ENCODE results near the gene PIK3R3.

Gene PIK3R3

DNA sequence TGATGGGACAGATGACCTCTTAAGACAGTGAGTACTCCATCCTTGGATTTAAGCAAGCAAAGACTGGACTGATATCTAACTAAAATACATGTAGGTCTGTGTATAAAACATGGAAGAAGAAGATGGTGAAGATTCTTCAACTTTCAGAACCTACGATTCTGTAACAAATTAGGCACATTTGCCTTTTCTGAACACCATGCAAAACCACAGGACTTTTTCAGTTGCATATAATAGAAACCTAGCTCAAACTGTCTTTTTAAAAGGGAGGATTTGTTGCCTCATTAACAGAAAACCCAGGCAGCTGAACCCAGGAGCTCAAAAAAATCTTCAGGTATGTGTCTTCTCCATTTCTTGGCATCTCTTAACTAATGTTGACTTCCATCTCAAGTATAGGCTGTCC lies 27.8 kb upstream of the PIK3R3 start:
- H2AFZ ChIP-seq (ENCODE audit: low read length): no peak overlapping the region
- no peak overlapping the region for H2AK5ac ChIP-seq (ENCODE audit: low read depth, low read length)
- no peaks in the 10 kb centered on the region for H3K9me3 ChIP-seq (replicated peaks in 1 of 2; ENCODE audit: control insufficient read depth in 2 of 2, insufficient read depth in 1 of 2, low read depth in 1 of 2, low read length in 2 of 2)
- H3K4me2 ChIP-seq (ENCODE audit: insufficient read depth, low read length, poor library complexity, severe bottlenecking): no peak overlapping the region
- no peak overlapping the region for H4K91ac ChIP-seq (ENCODE audit: low read depth, low read length, poor library complexity)
- no peak overlapping the region for H3K9ac ChIP-seq (ENCODE audit: low read depth, low read length, poor library complexity)
- H2BK5ac ChIP-seq (ENCODE audit: low read length): no peak overlapping the region
- H3K4me3 ChIP-seq (ENCODE audit: low read length in 2 of 2): no peak overlapping the region
- H3K27me3 ChIP-seq (ENCODE audit: control insufficient read depth in 3 of 3, insufficient read depth in 3 of 3, low read depth in 1 of 3, low read length in 3 of 3): peaks cover 0 to 12% (median 0%) of the 10 kb centered on the region in 3 experiments
- no peak overlapping the region for H3K23ac ChIP-seq (ENCODE audit: low read depth, low read length, poor library complexity)
- H2BK120ac ChIP-seq (ENCODE audit: low read depth, low read length): no peak overlapping the region
- H3K4me1 ChIP-seq (ENCODE audit: control insufficient read depth in 2 of 2, insufficient read depth in 1 of 2, low read depth in 1 of 2, low read length in 2 of 2): no peaks in the 10 kb centered on the region
- no peaks in the 10 kb centered on the region for H3K79me1 ChIP-seq (ENCODE audit: low read depth, low read length)
- no peak overlapping the region for H2BK12ac ChIP-seq (ENCODE audit: low read length)
- no peak overlapping the region for H3K27ac ChIP-seq (replicated peaks; ENCODE audit: low read length)
- no peak overlapping the region for H3K18ac ChIP-seq (ENCODE audit: low read length)
- no peak for DNase-seq (ENCODE audit: low spot score)
- H3K4ac ChIP-seq (ENCODE audit: low read length): no peak overlapping the region
- H3K14ac ChIP-seq (ENCODE audit: low read length): no peak overlapping the region
- H4K8ac ChIP-seq (ENCODE audit: low read depth, low read length): no peak overlapping the region
- WGBS, 2 donors (ENCODE audit: extremely low coverage in 2 of 2, insufficient read length in 2 of 2, insufficient replicate concordance in 1 of 2): no CpG with 5 or more reads among the region's 1 CpG
- H2BK15ac ChIP-seq (ENCODE audit: low read length): no peak overlapping the region
- no peaks in the 10 kb centered on the region for H3K36me3 ChIP-seq (replicated peaks in 1 of 2; ENCODE audit: control insufficient read depth in 2 of 2, insufficient read depth in 2 of 2, low read length in 2 of 2)

DNA sequence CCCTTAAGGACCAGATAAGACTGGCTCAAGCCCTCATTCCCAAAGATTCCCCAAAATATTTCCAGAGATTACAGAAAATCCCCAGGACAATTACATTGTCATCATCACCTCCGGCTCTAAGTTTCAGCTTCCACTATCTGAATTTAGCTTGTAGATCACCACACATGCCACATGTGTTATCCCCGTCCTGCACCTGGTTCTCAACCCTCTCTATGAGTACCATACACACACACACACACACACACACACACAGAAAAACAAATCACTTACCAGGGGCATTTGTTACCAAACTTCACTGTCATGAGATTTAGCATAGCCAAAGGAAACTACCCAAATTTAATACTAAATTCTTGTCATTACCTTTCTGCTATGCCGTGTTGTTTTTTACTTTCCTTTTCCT lies 27.1 kb upstream of the PIK3R3 start:
- H3K9me3 ChIP-seq (replicated peaks in 1 of 2; ENCODE audit: control insufficient read depth in 2 of 2, insufficient read depth in 1 of 2, low read depth in 1 of 2, low read length in 2 of 2): no peaks in the 10 kb centered on the region
- H2BK5ac ChIP-seq (ENCODE audit: low read length): no peak overlapping the region
- no peak overlapping the region for H3K23ac ChIP-seq (ENCODE audit: low read depth, low read length, poor library complexity)
- no peaks in the 10 kb centered on the region for H3K79me1 ChIP-seq (ENCODE audit: low read depth, low read length)
- H4K91ac ChIP-seq (ENCODE audit: low read depth, low read length, poor library complexity): no peak overlapping the region
- H2AFZ ChIP-seq (ENCODE audit: low read length): no peak overlapping the region
- H3K9ac ChIP-seq (ENCODE audit: low read depth, low read length, poor library complexity): no peak overlapping the region
- H3K36me3 ChIP-seq (replicated peaks in 1 of 2; ENCODE audit: control insufficient read depth in 2 of 2, insufficient read depth in 2 of 2, low read length in 2 of 2): no peaks in the 10 kb centered on the region
- no peak overlapping the region for H2BK15ac ChIP-seq (ENCODE audit: low read length)
- H2AK5ac ChIP-seq (ENCODE audit: low read depth, low read length): no peak overlapping the region
- H2BK12ac ChIP-seq (ENCODE audit: low read length): no peak overlapping the region
- H4K8ac ChIP-seq (ENCODE audit: low read depth, low read length): no peak overlapping the region
- H3K27me3 ChIP-seq (ENCODE audit: control insufficient read depth in 3 of 3, insufficient read depth in 3 of 3, low read depth in 1 of 3, low read length in 3 of 3): peaks cover 0 to 12% (median 0%) of the 10 kb centered on the region in 3 experiments
- no peak for DNase-seq (ENCODE audit: low spot score)
- no peak overlapping the region for H3K18ac ChIP-seq (ENCODE audit: low read length)
- no peak overlapping the region for H3K27ac ChIP-seq (replicated peaks; ENCODE audit: low read length)
- H3K4me3 ChIP-seq (ENCODE audit: low read length in 2 of 2): no peak overlapping the region
- H3K14ac ChIP-seq (ENCODE audit: low read length): no peak overlapping the region
- H3K4me2 ChIP-seq (ENCODE audit: insufficient read depth, low read length, poor library complexity, severe bottlenecking): no peak overlapping the region
- no peak overlapping the region for H3K4ac ChIP-seq (ENCODE audit: low read length)
- H3K4me1 ChIP-seq (ENCODE audit: control insufficient read depth in 2 of 2, insufficient read depth in 1 of 2, low read depth in 1 of 2, low read length in 2 of 2): no peaks in the 10 kb centered on the region
- no peak overlapping the region for H2BK120ac ChIP-seq (ENCODE audit: low read depth, low read length)
- no CpG with 5 or more reads among the region's 3 CpGs for WGBS, 2 donors (ENCODE audit: extremely low coverage in 2 of 2, insufficient read length in 2 of 2, insufficient replicate concordance in 1 of 2)

DNA sequence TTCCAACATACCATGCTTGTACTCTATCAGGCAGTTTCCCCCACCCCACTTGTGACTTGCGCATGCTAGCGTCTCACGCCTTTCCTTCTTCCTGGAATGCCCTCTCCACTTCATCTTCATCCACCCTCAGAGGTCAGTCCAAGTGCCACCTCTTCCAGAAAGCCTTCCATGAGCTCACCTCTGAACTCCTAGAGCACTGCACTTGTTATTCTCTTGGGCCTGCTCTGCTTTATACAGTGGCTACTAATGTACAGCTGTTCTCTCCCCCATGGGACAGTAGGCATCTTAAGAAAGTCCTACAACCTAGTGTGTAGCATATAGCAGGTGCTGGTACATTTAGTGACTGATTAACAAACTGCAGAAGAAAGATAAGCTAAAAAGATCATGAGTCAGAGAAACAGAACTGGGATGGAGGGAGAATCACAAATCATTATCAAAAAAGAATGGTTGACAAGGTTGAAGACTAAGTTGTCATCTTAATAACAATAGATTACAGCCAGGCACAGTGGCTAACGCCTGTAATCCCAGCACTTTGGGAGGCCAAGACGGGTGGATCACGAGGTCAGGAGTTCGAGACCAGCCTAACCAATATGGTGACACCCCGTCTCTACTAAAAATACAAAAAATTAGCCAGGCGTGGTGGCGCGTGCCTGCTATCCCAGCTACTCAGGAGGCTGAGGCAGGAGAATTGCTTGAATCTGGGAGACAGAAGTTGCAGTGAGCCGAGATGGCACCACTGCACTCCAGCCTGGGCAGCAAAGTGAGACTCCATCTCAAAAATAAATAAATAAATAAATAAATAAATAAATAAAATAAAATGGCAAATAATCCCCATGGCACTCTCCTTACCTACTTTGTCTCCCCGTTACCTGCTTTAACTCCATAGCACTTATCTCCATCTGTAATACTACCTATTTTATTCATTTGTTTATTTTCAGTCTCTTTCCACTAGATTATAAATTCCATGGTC lies 26.2 kb upstream of the PIK3R3 start:
- no peak for DNase-seq (ENCODE audit: low spot score)

DNA sequence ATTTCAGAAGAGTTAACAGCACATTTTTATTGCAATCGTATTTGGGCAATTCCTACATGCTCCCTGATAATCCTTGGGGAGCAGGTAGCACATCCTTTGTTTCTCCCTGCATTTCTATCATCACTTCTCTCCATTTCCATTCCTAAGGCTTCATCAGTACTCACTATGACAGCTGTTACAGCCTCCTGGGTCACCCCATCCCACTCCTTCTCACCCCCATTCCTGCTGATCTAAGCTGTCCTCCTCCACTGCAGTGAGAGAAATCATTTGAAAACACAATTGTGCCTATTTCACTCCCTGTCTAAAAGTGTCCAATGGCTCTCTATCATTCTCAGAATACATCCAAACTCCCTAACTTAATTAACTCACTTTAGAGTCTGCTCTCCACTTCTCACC lies 25.5 kb upstream of the PIK3R3 start:
- no peak overlapping the region for H3K23ac ChIP-seq (ENCODE audit: low read depth, low read length, poor library complexity)
- no peak overlapping the region for H3K4me2 ChIP-seq (ENCODE audit: insufficient read depth, low read length, poor library complexity, severe bottlenecking)
- peaks cover 0 to 12% (median 0%) of the 10 kb centered on the region in 3 experiments for H3K27me3 ChIP-seq (ENCODE audit: control insufficient read depth in 3 of 3, insufficient read depth in 3 of 3, low read depth in 1 of 3, low read length in 3 of 3)
- H4K91ac ChIP-seq (ENCODE audit: low read depth, low read length, poor library complexity): no peak overlapping the region
- no peak overlapping the region for H2BK5ac ChIP-seq (ENCODE audit: low read length)
- H3K36me3 ChIP-seq (replicated peaks in 1 of 2; ENCODE audit: control insufficient read depth in 2 of 2, insufficient read depth in 2 of 2, low read length in 2 of 2): no peaks in the 10 kb centered on the region
- H3K18ac ChIP-seq (ENCODE audit: low read length): no peak overlapping the region
- H3K79me1 ChIP-seq (ENCODE audit: low read depth, low read length): no peaks in the 10 kb centered on the region
- H3K27ac ChIP-seq (replicated peaks; ENCODE audit: low read length): no peak overlapping the region
- no peak overlapping the region for H2AFZ ChIP-seq (ENCODE audit: low read length)
- no peak overlapping the region for H2AK5ac ChIP-seq (ENCODE audit: low read depth, low read length)
- H2BK120ac ChIP-seq (ENCODE audit: low read depth, low read length): no peak overlapping the region
- H2BK15ac ChIP-seq (ENCODE audit: low read length): no peak overlapping the region
- DNase-seq (ENCODE audit: low spot score): no peak
- H4K8ac ChIP-seq (ENCODE audit: low read depth, low read length): no peak overlapping the region
- no peak overlapping the region for H3K4ac ChIP-seq (ENCODE audit: low read length)
- no peak overlapping the region for H3K4me3 ChIP-seq (ENCODE audit: low read length in 2 of 2)
- no peak overlapping the region for H2BK12ac ChIP-seq (ENCODE audit: low read length)
- H3K4me1 ChIP-seq (ENCODE audit: control insufficient read depth in 2 of 2, insufficient read depth in 1 of 2, low read depth in 1 of 2, low read length in 2 of 2): no peaks in the 10 kb centered on the region
- no CpG with 5 or more reads among the region's 1 CpG for WGBS, 2 donors (ENCODE audit: extremely low coverage in 2 of 2, insufficient read length in 2 of 2, insufficient replicate concordance in 1 of 2)
- no peak overlapping the region for H3K14ac ChIP-seq (ENCODE audit: low read length)
- H3K9ac ChIP-seq (ENCODE audit: low read depth, low read length, poor library complexity): no peak overlapping the region
- H3K9me3 ChIP-seq (replicated peaks in 1 of 2; ENCODE audit: control insufficient read depth in 2 of 2, insufficient read depth in 1 of 2, low read depth in 1 of 2, low read length in 2 of 2): no peaks in the 10 kb centered on the region

More for the DNA sequence above, 26.2 kb upstream of the PIK3R3 start:
- Histone ChIP-seq H3K79me1 (ENCODE audit: low read depth, low read length) (no peaks in the 10 kb centered on the region), H3K4me2 (ENCODE audit: insufficient read depth, low read length, poor library complexity, severe bottlenecking) (no peak overlapping the region), H3K9me3 (replicated peaks in 1 of 2; ENCODE audit: control insufficient read depth in 2 of 2, insufficient read depth in 1 of 2, low read depth in 1 of 2, low read length in 2 of 2) (no peaks in the 10 kb centered on the region), H3K14ac (ENCODE audit: low read length) (no peak overlapping the region), H2BK15ac (ENCODE audit: low read length) (no peak overlapping the region), H3K4ac (ENCODE audit: low read length) (no peak overlapping the region), H3K4me3 (ENCODE audit: low read length in 2 of 2) (no peak overlapping the region), H3K36me3 (replicated peaks in 1 of 2; ENCODE audit: control insufficient read depth in 2 of 2, insufficient read depth in 2 of 2, low read length in 2 of 2) (no peaks in the 10 kb centered on the region), H4K8ac (ENCODE audit: low read depth, low read length) (no peak overlapping the region), H2AK5ac (ENCODE audit: low read depth, low read length) (no peak overlapping the region), H2AFZ (ENCODE audit: low read length) (no peak overlapping the region), H2BK120ac (ENCODE audit: low read depth, low read length) (no peak overlapping the region), H4K91ac (ENCODE audit: low read depth, low read length, poor library complexity) (no peak overlapping the region), H3K18ac (ENCODE audit: low read length) (no peak overlapping the region), H2BK12ac (ENCODE audit: low read length) (no peak overlapping the region), H3K23ac (ENCODE audit: low read depth, low read length, poor library complexity) (no peak overlapping the region), H2BK5ac (ENCODE audit: low read length) (no peak overlapping the region), H3K9ac (ENCODE audit: low read depth, low read length, poor library complexity) (no peak overlapping the region), H3K27ac (replicated peaks; ENCODE audit: low read length) (no peak overlapping the region), H3K27me3 (ENCODE audit: control insufficient read depth in 3 of 3, insufficient read depth in 3 of 3, low read depth in 1 of 3, low read length in 3 of 3) (peaks cover 0 to 12% (median 0%) of the 10 kb centered on the region in 3 experiments), H3K4me1 (ENCODE audit: control insufficient read depth in 2 of 2, insufficient read depth in 1 of 2, low read depth in 1 of 2, low read length in 2 of 2) (no peaks in the 10 kb centered on the region)
- WGBS, 2 donors (ENCODE audit: extremely low coverage in 2 of 2, insufficient read length in 2 of 2, insufficient replicate concordance in 1 of 2): no CpG with 5 or more reads among the region's 13 CpGs
